ENCODE data around the gene NCOA3.
A peak's percentile ranks its signal among the peaks of the same experiment; 100 is the strongest.

The NCOA3 gene

GRCh38 chr20:47596003-47596571 is 94.4 kb downstream of the NCOA3 start:
- no peak for DNase-seq (ENCODE audit: low read depth in 2 of 2)

- DNase-seq (ENCODE audit: low read depth in 2 of 2): no peak
Observed at GRCh38 chr20:47597090-47597489, 95.4 kb downstream of the NCOA3 start.

- DNase-seq (ENCODE audit: low read depth in 2 of 2): no peak
Observed at GRCh38 chr20:47598911-47599744, 97.4 kb downstream of the NCOA3 start.

GRCh38 chr20:47600967-47601547 is 99.4 kb downstream of the NCOA3 start:
- no peak for DNase-seq (ENCODE audit: low read depth in 2 of 2)

GRCh38 chr20:47603260-47603659 is 101.6 kb downstream of the NCOA3 start:
- DNase-seq (ENCODE audit: low read depth in 2 of 2): no peak

GRCh38 chr20:47605673-47606413 is 104.2 kb downstream of the NCOA3 start:
- DNase-seq (ENCODE audit: low read depth in 2 of 2): no peak

- no peak for DNase-seq (ENCODE audit: low read depth in 2 of 2)
Observed at GRCh38 chr20:47606414-47606982, 104.8 kb downstream of the NCOA3 start.

- no peak for DNase-seq (ENCODE audit: low read depth in 2 of 2)
Observed at GRCh38 chr20:47606983-47607613, 105.4 kb downstream of the NCOA3 start.

- DNase-seq (ENCODE audit: low read depth in 2 of 2): no peak
Observed at GRCh38 chr20:47609001-47609400, 107.3 kb downstream of the NCOA3 start.

- peak; percentile 56 to 74 for DNase-seq (ENCODE audit: low read depth in 2 of 2)
Observed at GRCh38 chr20:47610247-47610944, 108.7 kb downstream of the NCOA3 start.

- DNase-seq (ENCODE audit: low read depth in 2 of 2): no peak
Observed at GRCh38 chr20:47610945-47611250, 109.2 kb downstream of the NCOA3 start.

GRCh38 chr20:47611785-47612184 is 110.1 kb downstream of the NCOA3 start:
- no peak for DNase-seq (ENCODE audit: low read depth in 2 of 2)

GRCh38 chr20:47612670-47613069 is 111.0 kb downstream of the NCOA3 start:
- no peak for DNase-seq (ENCODE audit: low read depth in 2 of 2)

- DNase-seq (ENCODE audit: low read depth in 2 of 2): no peak
Observed at GRCh38 chr20:47614703-47615309, 113.1 kb downstream of the NCOA3 start.

- DNase-seq (ENCODE audit: low read depth in 2 of 2): no peak
Observed at GRCh38 chr20:47618479-47618878, 116.8 kb downstream of the NCOA3 start.

- no peak for DNase-seq (ENCODE audit: low read depth in 2 of 2)
Observed at GRCh38 chr20:47620808-47621805, 119.4 kb downstream of the NCOA3 start.

- no peak for DNase-seq (ENCODE audit: low read depth in 2 of 2)
Observed at GRCh38 chr20:47622118-47622665, 120.5 kb downstream of the NCOA3 start.

GRCh38 chr20:47623206-47623605 is 121.5 kb downstream of the NCOA3 start:
- DNase-seq (ENCODE audit: low read depth in 2 of 2): no peak

GRCh38 chr20:47627540-47627939 is 125.9 kb downstream of the NCOA3 start:
- DNase-seq (ENCODE audit: low read depth in 2 of 2): no peak

Data from stimulated activated CD8-positive, alpha-beta memory T cell treated with anti-CD3 and anti-CD28 coated beads, Interleukin-15, amount 100 ng/mL, for 48 hours (primary cell).